Measurements from ENCODE around the gene PITX1. TPM values are rescaled to one million over a fixed set of nuclear protein-coding genes. Genes with fewer than 3 reads are reported as not detected.

Gene PITX1
- total and polyA plus RNA-seq, 2 donors, result 0.05 to 0.46 TPM

DNA sequence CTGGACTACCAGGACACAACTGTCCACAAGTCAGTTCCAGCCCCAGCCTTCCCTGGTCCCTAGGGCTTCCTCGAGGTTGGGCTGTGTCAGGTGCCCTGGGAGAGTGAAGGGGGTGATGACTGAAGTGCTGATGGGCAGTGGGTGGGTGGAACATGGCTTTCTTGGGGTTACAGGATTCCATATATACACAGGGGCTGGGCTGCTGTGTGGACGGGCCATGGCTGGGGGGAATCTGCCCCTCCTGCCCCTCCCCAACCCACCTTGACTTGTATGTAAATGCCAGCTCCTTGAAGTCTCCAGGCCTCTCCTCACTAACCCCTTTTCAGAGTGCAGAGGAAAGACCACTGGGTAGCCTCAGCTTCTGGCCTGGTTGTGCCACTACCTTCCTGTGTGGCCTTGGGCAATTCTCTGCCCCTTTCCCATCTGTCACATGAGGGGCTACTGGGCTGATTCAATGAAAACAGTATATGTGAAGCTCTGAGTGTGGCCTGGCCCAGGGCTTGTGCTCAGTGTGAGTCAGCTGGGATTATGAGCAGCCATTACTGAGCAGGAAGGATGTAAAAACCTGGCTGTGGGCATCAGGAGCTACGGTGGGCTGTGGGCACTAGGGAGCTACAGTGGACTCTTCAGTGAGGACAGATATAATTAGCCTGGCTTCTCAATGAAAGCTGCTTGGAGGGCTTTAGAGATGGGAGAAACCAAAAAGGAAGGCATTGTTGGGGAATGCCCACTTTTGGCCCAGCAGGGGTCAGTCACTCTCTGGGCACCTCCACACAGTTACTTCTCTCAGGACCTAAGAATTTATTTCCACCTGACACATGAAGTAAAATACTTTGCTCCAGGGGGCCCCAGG lies 23.3 kb downstream of the PITX1 start:
- H3K9me3 ChIP-seq (ENCODE audit: control insufficient read depth in 2 of 2, insufficient read depth in 1 of 2, low read length in 1 of 2), result no peaks in the 10 kb centered on the region
- DNase-seq (ENCODE audit: low read depth in 6 of 9, low spot score in 9 of 9), result no peak
- no peaks in the 10 kb centered on the region for H3K4me1 ChIP-seq (ENCODE audit: control insufficient read depth in 2 of 2, insufficient read depth in 2 of 2, low read length in 2 of 2)
- no peaks in the 10 kb centered on the region for H3K36me3 ChIP-seq (ENCODE audit: control insufficient read depth in 2 of 2, insufficient read depth in 2 of 2, low read length in 1 of 2)
- H3K27me3 ChIP-seq (ENCODE audit: control insufficient read depth in 2 of 2, insufficient read depth in 1 of 2, low read length in 1 of 2), result peaks cover 0 to 2% of the 10 kb centered on the region in 2 donors
- no peak overlapping the region for H3K27ac ChIP-seq (ENCODE audit: low read depth in 1 of 2, low read length in 1 of 2)
- H3K4me3 ChIP-seq (ENCODE audit: low read length in 2 of 2), result no peak overlapping the region
- 76% methylated on average over 3 of the region's 3 CpGs for WGBS

DNA sequence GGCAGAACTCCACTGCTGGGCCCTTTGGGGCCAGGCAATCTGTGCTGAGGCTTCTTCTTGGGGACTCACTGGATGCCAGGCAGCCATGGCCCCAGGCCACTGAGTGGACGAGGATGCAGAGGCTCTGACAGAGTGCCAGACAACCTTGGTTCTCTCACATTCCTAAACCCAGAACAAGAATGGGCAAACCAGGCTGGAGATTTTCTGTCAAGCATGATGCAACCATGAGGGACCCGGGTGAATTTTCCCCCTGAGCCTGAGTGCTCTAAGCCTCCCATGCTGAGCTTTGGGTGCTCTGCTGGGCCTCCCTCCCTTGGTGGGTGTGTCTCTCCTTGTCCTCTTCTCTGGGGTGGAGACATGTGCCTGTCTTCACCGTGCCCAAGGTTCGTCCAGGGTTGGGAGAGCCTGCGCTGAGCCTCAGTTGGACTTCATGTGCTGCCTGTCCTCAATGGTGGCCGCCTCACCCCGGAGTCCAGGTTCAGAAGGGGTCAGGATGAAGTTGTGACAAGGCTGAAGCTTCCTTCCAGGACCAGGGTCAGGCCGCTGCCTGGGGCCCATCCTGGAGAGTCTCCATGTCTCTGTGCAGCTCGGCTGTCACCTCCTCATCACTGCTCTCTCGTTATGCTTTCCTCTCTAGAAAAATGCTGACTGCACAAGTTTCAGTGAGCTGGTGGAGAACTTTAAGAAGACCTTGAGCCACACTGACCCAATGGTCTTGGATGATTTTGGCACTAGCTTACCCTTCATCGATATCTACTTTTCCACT lies 24.1 kb downstream of the PITX1 start:
- no peaks in the 10 kb centered on the region for H3K4me1 ChIP-seq (ENCODE audit: control insufficient read depth in 2 of 2, insufficient read depth in 2 of 2, low read length in 2 of 2)
- DNase-seq (ENCODE audit: low read depth in 6 of 9, low spot score in 9 of 9), result no peak
- no peaks in the 10 kb centered on the region for H3K36me3 ChIP-seq (ENCODE audit: control insufficient read depth in 2 of 2, insufficient read depth in 2 of 2, low read length in 1 of 2)
- no peaks in the 10 kb centered on the region for H3K9me3 ChIP-seq (ENCODE audit: control insufficient read depth in 2 of 2, insufficient read depth in 1 of 2, low read length in 1 of 2)
- 96% methylated on average over 11 of the region's 11 CpGs for WGBS
- H3K27me3 ChIP-seq (ENCODE audit: control insufficient read depth in 2 of 2, insufficient read depth in 1 of 2, low read length in 1 of 2), result peaks cover 0 to 2% of the 10 kb centered on the region in 2 donors
- no peak overlapping the region for H3K4me3 ChIP-seq (ENCODE audit: low read length in 2 of 2)
- no peak overlapping the region for H3K27ac ChIP-seq (ENCODE audit: low read depth in 1 of 2, low read length in 1 of 2)

DNA sequence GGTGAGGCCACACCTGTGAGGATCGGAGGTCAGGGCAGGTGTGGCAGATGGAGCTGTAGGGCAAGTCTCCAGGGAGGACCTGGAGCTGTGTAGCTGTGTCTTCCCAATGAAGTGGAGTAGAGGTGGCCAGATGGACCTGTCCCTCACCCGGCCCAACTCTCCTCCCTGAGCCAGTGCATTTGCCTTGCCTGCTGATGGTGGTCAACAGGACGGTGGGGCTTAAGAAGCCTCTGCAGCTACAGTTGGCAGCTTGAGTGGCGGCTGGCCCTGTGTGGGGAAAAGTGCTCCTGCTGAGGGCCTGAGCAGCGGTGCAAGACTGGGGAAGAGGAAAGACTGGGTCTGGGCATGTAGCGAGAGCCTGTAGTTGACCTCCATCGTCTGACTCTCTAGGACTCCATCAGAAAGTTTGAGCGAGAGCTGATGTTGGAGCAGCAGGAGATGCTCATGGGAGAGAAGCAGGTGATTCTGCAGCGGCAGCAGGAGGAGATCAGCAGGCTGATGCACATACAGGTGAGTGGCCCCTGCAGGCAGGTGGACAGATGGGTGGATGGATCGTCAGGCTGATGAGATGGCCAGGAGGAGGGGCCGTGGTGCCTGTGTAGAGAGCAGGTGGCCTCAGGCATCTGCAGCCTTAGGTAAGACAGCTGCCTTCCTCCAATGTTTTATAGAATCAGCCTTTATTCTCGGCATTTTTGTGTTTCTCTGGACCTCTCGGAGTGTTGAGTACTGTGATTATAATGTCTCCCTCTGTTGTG lies 24.9 kb downstream of the PITX1 start:
- Histone ChIP-seq H3K27me3 (ENCODE audit: control insufficient read depth in 2 of 2, insufficient read depth in 1 of 2, low read length in 1 of 2) (no peaks in the 10 kb centered on the region), H3K4me1 (ENCODE audit: control insufficient read depth in 2 of 2, insufficient read depth in 2 of 2, low read length in 2 of 2) (no peaks in the 10 kb centered on the region), H3K36me3 (ENCODE audit: control insufficient read depth in 2 of 2, insufficient read depth in 2 of 2, low read length in 1 of 2) (no peaks in the 10 kb centered on the region), H3K27ac (ENCODE audit: low read depth in 1 of 2, low read length in 1 of 2) (no peak overlapping the region), H3K4me3 (ENCODE audit: low read length in 2 of 2) (no peak overlapping the region), H3K9me3 (ENCODE audit: control insufficient read depth in 2 of 2, insufficient read depth in 1 of 2, low read length in 1 of 2) (no peaks in the 10 kb centered on the region)
- 88% methylated on average over 13 of the region's 13 CpGs for WGBS
- DNase-seq (ENCODE audit: low read depth in 6 of 9, low spot score in 9 of 9), result no peak

- Histone ChIP-seq H3K9me3 (ENCODE audit: control insufficient read depth in 2 of 2, insufficient read depth in 1 of 2, low read length in 1 of 2) (no peaks in the 10 kb centered on the region), H3K4me3 (ENCODE audit: low read length in 2 of 2) (no peak overlapping the region), H3K36me3 (ENCODE audit: control insufficient read depth in 2 of 2, insufficient read depth in 2 of 2, low read length in 1 of 2) (no peaks in the 10 kb centered on the region), H3K27me3 (ENCODE audit: control insufficient read depth in 2 of 2, insufficient read depth in 1 of 2, low read length in 1 of 2) (no peaks in the 10 kb centered on the region), H3K4me1 (ENCODE audit: control insufficient read depth in 2 of 2, insufficient read depth in 2 of 2, low read length in 2 of 2) (no peaks in the 10 kb centered on the region), H3K27ac (ENCODE audit: low read depth in 1 of 2, low read length in 1 of 2) (no peak overlapping the region)
- no peak for DNase-seq (ENCODE audit: low read depth in 6 of 9, low spot score in 9 of 9)
- WGBS, result 96% methylated on average over 8 of the region's 8 CpGs
Measured at GRCh38 chr5:135008556-135008955, 25.5 kb downstream of the PITX1 start.

DNA sequence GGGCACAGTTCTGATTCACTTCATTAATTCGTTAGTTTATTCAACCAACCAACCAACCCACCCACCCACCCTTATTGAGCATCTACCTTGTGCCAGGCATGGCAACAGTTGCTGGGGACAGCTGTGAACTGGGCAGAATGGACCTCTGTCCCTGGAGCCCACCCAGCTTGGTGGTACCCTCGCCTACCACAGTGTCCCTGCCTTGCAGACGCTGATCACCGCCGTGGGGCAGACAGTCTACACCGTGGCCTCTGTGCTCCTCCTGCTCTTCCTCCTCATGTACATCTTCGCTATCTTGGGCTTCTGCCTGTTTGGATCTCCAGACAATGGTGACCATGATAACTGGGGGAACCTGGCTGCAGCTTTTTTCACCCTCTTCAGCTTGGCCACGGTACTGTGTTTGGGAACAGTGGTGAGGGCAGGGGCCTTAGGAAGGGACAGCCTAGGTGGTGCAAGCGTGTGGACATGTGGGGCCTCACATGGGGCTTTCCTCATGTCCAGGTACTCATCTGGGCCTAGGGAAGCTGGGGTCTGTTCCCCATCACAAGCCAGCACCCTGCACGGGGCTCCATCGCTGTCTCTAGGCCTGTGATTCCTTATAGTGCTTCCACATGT lies 26.2 kb downstream of the PITX1 start:
- no peaks in the 10 kb centered on the region for H3K4me1 ChIP-seq (ENCODE audit: control insufficient read depth in 2 of 2, insufficient read depth in 2 of 2, low read length in 2 of 2)
- no peak for DNase-seq (ENCODE audit: low read depth in 6 of 9, low spot score in 9 of 9)
- 88% methylated on average over 11 of the region's 11 CpGs for WGBS

DNA sequence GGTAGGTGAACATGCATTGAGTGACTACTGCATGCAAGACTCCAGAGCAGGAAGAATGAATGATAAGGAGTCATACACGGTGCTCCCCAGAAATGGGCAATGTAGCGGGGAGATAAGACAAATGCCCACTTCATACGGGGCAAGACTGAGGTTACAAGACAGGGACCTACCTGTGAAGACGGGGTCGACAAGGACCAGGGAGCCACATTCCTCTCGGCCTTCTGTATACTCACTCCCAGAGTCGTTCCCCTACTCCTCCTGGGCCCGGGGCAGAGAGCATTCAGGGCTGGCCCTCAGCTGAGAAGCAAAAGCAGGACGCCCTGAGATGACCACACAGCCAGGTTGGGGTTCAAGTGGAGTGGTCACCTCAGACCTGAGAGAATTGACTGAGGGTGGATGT lies 26.7 kb downstream of the PITX1 start:
- H3K9me3 ChIP-seq (ENCODE audit: control insufficient read depth in 2 of 2, insufficient read depth in 1 of 2, low read length in 1 of 2), result no peaks in the 10 kb centered on the region
- no peaks in the 10 kb centered on the region for H3K4me1 ChIP-seq (ENCODE audit: control insufficient read depth in 2 of 2, insufficient read depth in 2 of 2, low read length in 2 of 2)
- no peaks in the 10 kb centered on the region for H3K27me3 ChIP-seq (ENCODE audit: control insufficient read depth in 2 of 2, insufficient read depth in 1 of 2, low read length in 1 of 2)
- no peaks in the 10 kb centered on the region for H3K36me3 ChIP-seq (ENCODE audit: control insufficient read depth in 2 of 2, insufficient read depth in 2 of 2, low read length in 1 of 2)
- no peak overlapping the region for H3K4me3 ChIP-seq (ENCODE audit: low read length in 2 of 2)
- DNase-seq (ENCODE audit: low read depth in 6 of 9, low spot score in 9 of 9), result no peak
- WGBS, result 97% methylated on average over 9 of the region's 9 CpGs
- no peak overlapping the region for H3K27ac ChIP-seq (ENCODE audit: low read depth in 1 of 2, low read length in 1 of 2)

More for the DNA sequence above, 26.2 kb downstream of the PITX1 start:
- Histone ChIP-seq H3K36me3 (ENCODE audit: control insufficient read depth in 2 of 2, insufficient read depth in 2 of 2, low read length in 1 of 2) (no peaks in the 10 kb centered on the region), H3K9me3 (ENCODE audit: control insufficient read depth in 2 of 2, insufficient read depth in 1 of 2, low read length in 1 of 2) (no peaks in the 10 kb centered on the region), H3K4me3 (ENCODE audit: low read length in 2 of 2) (no peak overlapping the region), H3K27ac (ENCODE audit: low read depth in 1 of 2, low read length in 1 of 2) (no peak overlapping the region), H3K27me3 (ENCODE audit: control insufficient read depth in 2 of 2, insufficient read depth in 1 of 2, low read length in 1 of 2) (no peaks in the 10 kb centered on the region)

GRCh38 chr5:135005076-135005475 lies 29.0 kb downstream of the PITX1 start:
- H3K36me3 ChIP-seq (ENCODE audit: control insufficient read depth in 2 of 2, insufficient read depth in 2 of 2, low read length in 1 of 2), result no peaks in the 10 kb centered on the region
- no peaks in the 10 kb centered on the region for H3K9me3 ChIP-seq (ENCODE audit: control insufficient read depth in 2 of 2, insufficient read depth in 1 of 2, low read length in 1 of 2)
- DNase-seq (ENCODE audit: low read depth in 6 of 9, low spot score in 9 of 9), result no peak
- H3K4me3 ChIP-seq (ENCODE audit: low read length in 2 of 2), result no peak overlapping the region
- no peaks in the 10 kb centered on the region for H3K4me1 ChIP-seq (ENCODE audit: control insufficient read depth in 2 of 2, insufficient read depth in 2 of 2, low read length in 2 of 2)
- no peak overlapping the region for H3K27ac ChIP-seq (ENCODE audit: low read depth in 1 of 2, low read length in 1 of 2)
- WGBS, result 97% methylated on average over 3 of the region's 3 CpGs
- H3K27me3 ChIP-seq (ENCODE audit: control insufficient read depth in 2 of 2, insufficient read depth in 1 of 2, low read length in 1 of 2), result no peaks in the 10 kb centered on the region

- H3K27me3 ChIP-seq (ENCODE audit: control insufficient read depth in 2 of 2, insufficient read depth in 1 of 2, low read length in 1 of 2), result no peaks in the 10 kb centered on the region
- no peak for DNase-seq (ENCODE audit: low read depth in 6 of 9, low spot score in 9 of 9)
- H3K36me3 ChIP-seq (ENCODE audit: control insufficient read depth in 2 of 2, insufficient read depth in 2 of 2, low read length in 1 of 2), result no peaks in the 10 kb centered on the region
- no peaks in the 10 kb centered on the region for H3K4me1 ChIP-seq (ENCODE audit: control insufficient read depth in 2 of 2, insufficient read depth in 2 of 2, low read length in 2 of 2)
- no peak overlapping the region for H3K27ac ChIP-seq (ENCODE audit: low read depth in 1 of 2, low read length in 1 of 2)
- H3K9me3 ChIP-seq (ENCODE audit: control insufficient read depth in 2 of 2, insufficient read depth in 1 of 2, low read length in 1 of 2), result no peaks in the 10 kb centered on the region
- no peak overlapping the region for H3K4me3 ChIP-seq (ENCODE audit: low read length in 2 of 2)
- 97% methylated on average over 3 of the region's 3 CpGs for WGBS
Measured at GRCh38 chr5:135004376-135004775, 29.7 kb downstream of the PITX1 start.

All from thymus (tissue), 11 donors.